H1 (cell line): Measurements from ENCODE around the gene DRD2. TPM values are rescaled to one million over a fixed set of nuclear protein-coding genes. Genes with fewer than 3 reads are reported as not detected.

Source experiments
- CTCF ChIA-PET: fragments of 300-600 bp; sonication (Branson Sonifier 250); formaldehyde crosslinking; loops from one replicate; lab custom pipeline; 2021; ENCODE audit not compliant: partially characterized antibody; lab: Charles Lee
- POLR2A ChIA-PET: fragments of 300-600 bp; sonication (Branson Sonifier 250); formaldehyde crosslinking; loops from one replicate; lab custom pipeline; 2021; ENCODE audit warnings: inconsistent platforms; ENCODE audit not compliant: partially characterized antibody; lab: Charles Lee
- DNase-seq, 2 experiments: peaks; one replicate each; pipeline versions ENCODE4 v3.0.0 to v3.0.0-alpha.2; 2010 to 2022; ENCODE audit warnings: low spot score in 2 of 2, low read depth in 1 of 2, mixed read lengths in 1 of 2
- FAIRE-seq: peaks from 2 replicates; lab custom pipeline; 2011; peaks lifted over from hg19 to GRCh38; lab: Jason Lieb, UNC
- H2AFZ ChIP-seq: 2 replicates; pipeline ENCODE4 v1.8.1; 2012; ENCODE audit warnings: low read length, inconsistent platforms
- H2AK5ac ChIP-seq: 2 replicates; pipeline ENCODE4 v1.6.1; 2013; ENCODE audit warnings: low read depth, low read length
- H2BK120ac ChIP-seq: replicated peaks from 2 replicates; pipeline ENCODE3; 2013; ENCODE audit warnings: low read depth, low read length, inconsistent platforms
- H2BK12ac ChIP-seq: 2 replicates; pipeline ENCODE4 v1.6.1; 2013; ENCODE audit warnings: low read depth, low read length
- H2BK15ac ChIP-seq: 2 replicates; pipeline ENCODE4 v1.6.1; 2013; ENCODE audit warnings: low read length
- H2BK20ac ChIP-seq: 2 replicates; pipeline ENCODE4 v1.6.1; 2013; ENCODE audit warnings: low read length
- H2BK5ac ChIP-seq: 2 replicates; pipeline ENCODE4 v1.6.1; 2013; ENCODE audit warnings: low read depth, low read length
- H3K14ac ChIP-seq: 2 replicates; pipeline ENCODE4 v1.6.1; 2013; ENCODE audit warnings: inconsistent platforms; ENCODE audit not compliant: insufficient read length
- H3K18ac ChIP-seq: 2 replicates; pipeline ENCODE4 v1.6.1; 2013; ENCODE audit warnings: low read length; ENCODE audit errors: extremely low read depth
- H3K23ac ChIP-seq: 2 replicates; pipeline ENCODE4 v1.6.1; 2013; ENCODE audit warnings: inconsistent platforms; ENCODE audit not compliant: insufficient read length
- H3K23me2 ChIP-seq: 2 replicates; pipeline ENCODE4 v1.6.1; 2013; ENCODE audit warnings: low read depth, low read length
- H3K27ac ChIP-seq: 2 replicates; pipeline ENCODE4 v1.6.1; 2011; ENCODE audit warnings: low read depth, low read length, inconsistent platforms
- H3K27me3 ChIP-seq, 4 experiments: replicated peaks in 1 of 4; 1 replicate in 1 of 4; 2 replicates in 3 of 4; pipeline versions ENCODE4 v1.6.1 to v1.8.1; 2011 to 2013; ENCODE audit warnings: low read length in 3 of 4, mild to moderate bottlenecking in 3 of 4, inconsistent platforms in 2 of 4, mixed read lengths in 2 of 4, moderate library complexity in 1 of 4; ENCODE audit not compliant: control insufficient read depth in 3 of 4, insufficient read depth in 3 of 4; ENCODE audit errors: extremely low read depth in 1 of 4
- H3K36me3 ChIP-seq, 4 experiments: 2 replicates each; pipeline versions ENCODE4 v1.6.1 to v1.8.1; 2011 to 2013; ENCODE audit warnings: mild to moderate bottlenecking in 4 of 4, low read length in 3 of 4, moderate library complexity in 2 of 4, control low read depth in 1 of 4, inconsistent platforms in 1 of 4; ENCODE audit not compliant: insufficient read depth in 4 of 4, control insufficient read depth in 2 of 4
- H3K4ac ChIP-seq: replicated peaks from 2 replicates; pipeline ENCODE3; 2013; ENCODE audit warnings: low read length, low read depth, mixed read lengths, inconsistent platforms; ENCODE audit not compliant: insufficient read length
- H3K4me1 ChIP-seq, 4 experiments: replicated peaks in 1 of 4; 1 replicate in 1 of 4; 2 replicates in 3 of 4; pipeline versions ENCODE4 v1.6.1 to v1.8.1; 2011 to 2013; ENCODE audit warnings: low read length in 3 of 4, inconsistent platforms in 2 of 4, mixed read lengths in 1 of 4; ENCODE audit not compliant: insufficient read depth in 4 of 4, control insufficient read depth in 3 of 4
- H3K4me2 ChIP-seq, 2 experiments: 2 replicates each; pipeline versions ENCODE4 v1.6.1 to v1.8.1; 2011 to 2013; ENCODE audit warnings: low read depth in 2 of 2, low read length in 2 of 2, control low read depth in 1 of 2, inconsistent platforms in 1 of 2, mild to moderate bottlenecking in 1 of 2; ENCODE audit not compliant: insufficient read depth in 1 of 2
- H3K4me3 ChIP-seq, 4 experiments: fragments of 200-600, 300-600 bp in 1 of 4; sonication (generic), shearing (Covaris generic), sonication (Bioruptor Twin) in 1 of 4; 2 replicates each; pipeline versions ENCODE4 v1.5.1 to v1.8.1; 2011 to 2016; ENCODE audit warnings: low read length in 4 of 4, low read depth in 3 of 4, control low read depth in 2 of 4, inconsistent platforms in 2 of 4, mild to moderate bottlenecking in 2 of 4, mixed read lengths in 1 of 4, moderate library complexity in 1 of 4; ENCODE audit not compliant: insufficient read depth in 2 of 4; ENCODE audit errors: extremely low read depth in 1 of 4
- H3K56ac ChIP-seq: replicated peaks from 2 replicates; pipeline ENCODE3; 2013; ENCODE audit warnings: low read depth, mild to moderate bottlenecking, mixed read lengths, low read length, inconsistent platforms; ENCODE audit not compliant: insufficient read length
- H3K79me1 ChIP-seq: 2 replicates; pipeline ENCODE4 v1.6.1; 2013; ENCODE audit warnings: low read depth, low read length, control low read depth
- H3K79me2 ChIP-seq, 2 experiments: 2 replicates each; pipeline versions ENCODE4 v1.6.1 to v1.8.1; 2012 to 2013; ENCODE audit warnings: low read length in 2 of 2, mild to moderate bottlenecking in 2 of 2, inconsistent platforms in 1 of 2; ENCODE audit not compliant: insufficient read depth in 2 of 2, control insufficient read depth in 1 of 2
- H3K9ac ChIP-seq, 4 experiments: replicated peaks in 1 of 4; 1 replicate in 1 of 4; 2 replicates in 3 of 4; pipeline versions ENCODE4 v1.6.1 to v1.8.1; 2011 to 2013; ENCODE audit warnings: low read depth in 3 of 4, low read length in 3 of 4, control low read depth in 2 of 4, mild to moderate bottlenecking in 2 of 4, moderate library complexity in 2 of 4, inconsistent platforms in 1 of 4; ENCODE audit errors: extremely low read depth in 1 of 4
- H3K9me3 ChIP-seq, 2 experiments: 2 replicates each; pipeline versions ENCODE4 v1.6.1 to v1.8.1; 2012 to 2013; ENCODE audit warnings: mild to moderate bottlenecking in 2 of 2, moderate library complexity in 2 of 2, control low read depth in 1 of 2, inconsistent platforms in 1 of 2, low read depth in 1 of 2, low read length in 1 of 2, mixed read lengths in 1 of 2; ENCODE audit not compliant: insufficient read depth in 2 of 2
- H4K20me1 ChIP-seq, 2 experiments: replicated peaks in 1 of 2; 2 replicates each; pipeline versions ENCODE3 to v1.8.1; 2011 to 2013; ENCODE audit warnings: inconsistent platforms in 2 of 2, low read length in 2 of 2, mild to moderate bottlenecking in 1 of 2; ENCODE audit not compliant: insufficient read depth in 2 of 2, control insufficient read depth in 1 of 2
- H4K5ac ChIP-seq: 2 replicates; pipeline ENCODE4 v1.6.1; 2013; ENCODE audit warnings: low read length, low read depth, mixed read lengths, inconsistent platforms; ENCODE audit not compliant: insufficient read length
- H4K8ac ChIP-seq: 2 replicates; pipeline ENCODE4 v1.8.0; 2013; ENCODE audit warnings: mild to moderate bottlenecking, moderate library complexity, low read length, inconsistent platforms; ENCODE audit not compliant: insufficient read depth; ENCODE audit errors: extremely low read depth
- H4K91ac ChIP-seq: replicated peaks from 2 replicates; pipeline ENCODE3; 2013; ENCODE audit warnings: low read length, mixed read lengths, inconsistent platforms; ENCODE audit not compliant: insufficient read length
- ATF3 ChIP-seq: IDR thresholded peaks from 2 replicates; pipeline ENCODE4 v1.6.1; 2011; ENCODE audit warnings: low read depth, mild to moderate bottlenecking, low read length; ENCODE audit not compliant: insufficient read depth
- CEBPB ChIP-seq: IDR thresholded peaks from 2 replicates; pipeline ENCODE4 v1.6.1; 2012; ENCODE audit warnings: low read depth, low read length
- CREB1 ChIP-seq: IDR thresholded peaks from 2 replicates; pipeline ENCODE4 v1.6.1; 2012; ENCODE audit warnings: inconsistent platforms
- E2F6 ChIP-seq: IDR thresholded peaks from 2 replicates; pipeline ENCODE4 v1.6.1; 2012; ENCODE audit warnings: inconsistent platforms
- EGR1 ChIP-seq: IDR thresholded peaks from 2 replicates; pipeline ENCODE4 v1.6.1; 2011; ENCODE audit warnings: low read depth, low read length, borderline replicate concordance
- JUN ChIP-seq: IDR thresholded peaks from 2 replicates; pipeline ENCODE4 v1.6.1; 2011; ENCODE audit warnings: low read depth, mild to moderate bottlenecking, improper control_type of control experiment, low read length
- RNF2 ChIP-seq: fragments of 200-900, 300-1000 bp; sonication (generic); IDR thresholded peaks from 2 replicates; pipeline ENCODE4 v1.7.1; 2016; ENCODE audit warnings: borderline replicate concordance, low read depth, mild to moderate bottlenecking, antibody characterized with exemption, low read length; ENCODE audit not compliant: poor library complexity, severe bottlenecking; ENCODE audit errors: missing control alignments
- SIN3A ChIP-seq, 2 experiments: IDR thresholded peaks in 1 of 2; conservative IDR thresholded peaks in 1 of 2; 2 replicates each; pipeline ENCODE4 v1.6.1; 2011 to 2012; ENCODE audit warnings: low read length in 2 of 2, improper control_type of control experiment in 1 of 2, low read depth in 1 of 2, mild to moderate bottlenecking in 1 of 2
- SIRT6 ChIP-seq: IDR thresholded peaks from one replicate; pipeline ENCODE4 v1.7.1; 2012; ENCODE audit warnings: low read length, inconsistent platforms
- TBP ChIP-seq: IDR thresholded peaks from 2 replicates; pipeline ENCODE4 v1.6.1; 2011; ENCODE audit warnings: low read depth, low read length, improper control_type of control experiment
- TEAD4 ChIP-seq: IDR thresholded peaks from 2 replicates; pipeline ENCODE4 v1.6.1; 2012; ENCODE audit warnings: low read depth, low read length, inconsistent platforms, mixed read lengths
- USF2 ChIP-seq: IDR thresholded peaks from 2 replicates; pipeline ENCODE4 v1.6.1; 2011; ENCODE audit warnings: low read length, improper control_type of control experiment
- WGBS, 2 experiments: shearing (Covaris generic) in 1 of 2; methylation state at CpG; one replicate each; pipeline versions ENCODE4 v1.1.6 to v1.1.7; 2013 to 2015; ENCODE audit warnings: low lambda C conversion rate in 2 of 2, mixed read lengths in 2 of 2, inconsistent platforms in 1 of 2, low coverage in 1 of 2, missing lambda C conversion rate in 1 of 2; ENCODE audit not compliant: insufficient replicate concordance in 2 of 2, insufficient coverage in 1 of 2, insufficient read length in 1 of 2; ENCODE audit errors: extremely low coverage in 1 of 2, missing lambda C conversion rate in 1 of 2; 5-methylcytosine and 5-hydroxymethylcytosine counted together
- polyA plus RNA-seq, 7 experiments: library from polyadenylated mRNA; depleted of rRNA in 3 of 7; stranded (reverse) in 5 of 7; unstranded in 2 of 7; fragments of >200 nt in 5 of 7; fragments of 200-250 nt in 2 of 7; gene quantifications; 1 replicate in 5 of 7; 2 replicates in 1 of 7; 4 replicates in 1 of 7; pipeline versions ENCODE4 v1.2.1 to v1.2.3, GENCODE V29; 2011 to 2013; ENCODE audit warnings: missing spikeins in 2 of 7, mixed read lengths in 2 of 7
- total RNA-seq: library from RNA; stranded (reverse); fragmentation: NEBNext Ultra II Directional; extraction: Animal tissue kit (Norgen Biotek cat#: 25700); gene quantifications from 2 replicates; pipeline ENCODE4 v1.2.1, GENCODE V29; 2021

Gene DRD2
- total and polyA plus RNA-seq, 2 of the 8 experiments (the other 6 are each of a cell fraction or from before 2014, with no cell fraction given), result 0.26 to 0.41 TPM

- H3K14ac ChIP-seq, result no peak overlapping the region
- no peaks in the 10 kb centered on the region; a peak in 2 of 7 replicates for H3K27me3 ChIP-seq
- no peak overlapping the region for H4K8ac ChIP-seq
- DNase-seq, result no peak
- no peak overlapping the region for H3K56ac ChIP-seq
- H4K91ac ChIP-seq, result no peak overlapping the region
- H4K5ac ChIP-seq, result no peak overlapping the region
- no peaks in the 10 kb centered on the region for H3K79me1 ChIP-seq
- no peak overlapping the region for H2AFZ ChIP-seq
- no peaks in the 10 kb centered on the region for H4K20me1 ChIP-seq
- no peaks in the 10 kb centered on the region for H3K36me3 ChIP-seq
- H3K9ac ChIP-seq, result no peak overlapping the region
- no peak overlapping the region for H2AK5ac ChIP-seq
- no peak overlapping the region for H3K4ac ChIP-seq
- no peak overlapping the region for H3K27ac ChIP-seq
- no peak overlapping the region for H2BK15ac ChIP-seq
- H3K4me1 ChIP-seq, result no peaks in the 10 kb centered on the region
- POLR2A ChIA-PET, result no interaction called here
- H2BK20ac ChIP-seq, result no peak overlapping the region
- WGBS, 2 experiments, result 79% methylated on average over 6 of the region's 6 CpGs; no CpG with 5 or more reads in 1 of the 2 experiments
- H2BK5ac ChIP-seq, result no peak overlapping the region
- no peak overlapping the region for H2BK120ac ChIP-seq
- H3K23me2 ChIP-seq, result no peaks in the 10 kb centered on the region; the same call in 1 of the 2 replicates
- H2BK12ac ChIP-seq, result no peak overlapping the region
- H3K4me2 ChIP-seq, result no peak overlapping the region
- no peak overlapping the region for H3K23ac ChIP-seq
- H3K4me3 ChIP-seq, result no peak overlapping the region
- H3K9me3 ChIP-seq, result no peaks in the 10 kb centered on the region
- H3K18ac ChIP-seq, result no peak overlapping the region
- CTCF ChIA-PET, result interaction anchor here (1.0 to 1.9 kb wide), 9 partner anchors 10 to 232 kb away, joined by 3 to 5 read pairs (median 3); partner anchors contain the start of gene ANKK1
- no peaks in the 10 kb centered on the region for H3K79me2 ChIP-seq
- no peak for FAIRE-seq
- TF ChIP-seq RNF2 (no peak), CEBPB (no peak), EGR1 (no peak), SIN3A (conservative IDR thresholded peaks at IDR 0.05 in 1 of 2, IDR thresholded peaks at IDR 0.05 in 1 of 2; ENCODE audit: low read depth in 1 of 2, low read length in 2 of 2) (no peak), TEAD4 (no peak), ATF3 (no peak), CREB1 (no peak), TBP (no peak), JUN (no peak), SIRT6 (no peak), E2F6 (no peak), USF2 (no peak)
Observed at GRCh38 chr11:113494021-113494420, 18.8 kb upstream of the DRD2 start.
